ENCODE results near the gene KLHDC4. TPM values are rescaled to one million over a fixed set of nuclear protein-coding genes. Genes with fewer than 3 reads are reported as not detected.

The KLHDC4 gene
- total and polyA plus RNA-seq, 10 of the 15 experiments (the other 5 are each of a cell fraction or from before 2014, with no cell fraction given), result 0.80 to 62.1 (median 32.8) TPM

DNA sequence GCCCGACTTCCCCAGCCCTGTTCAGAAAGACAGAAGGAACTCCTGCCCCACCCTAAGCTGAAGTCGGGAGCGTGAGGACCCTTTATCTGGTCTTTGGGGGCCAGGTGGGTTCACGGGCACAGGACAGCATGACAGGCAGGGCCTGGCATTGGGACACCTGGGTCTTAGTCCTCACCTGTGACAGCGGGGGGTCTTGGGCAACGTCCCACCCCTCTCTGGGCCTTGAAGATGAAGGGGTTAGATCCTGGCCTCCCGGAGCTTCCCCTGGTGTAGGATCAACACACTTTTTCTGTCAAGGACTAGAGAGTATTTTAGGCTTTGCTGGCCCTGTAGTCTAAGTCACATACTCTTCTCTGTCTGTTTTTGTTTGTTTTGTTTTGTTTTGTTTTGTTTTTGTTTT, 98.3 kb downstream of the KLHDC4 start:
- H3K4me3 ChIP-seq, result no peak overlapping the region
- intact Hi-C loops (cut with micrococcal nuclease; ENCODE audit: unreplicated experiment), result no loop called here
- ChIA-PET RAD21 (ENCODE audit: unreplicated experiment) (no interaction called here), CTCF (no interaction called here), POLR2A (no interaction called here), SMC1A (ENCODE audit: uncharacterized antibody, unreplicated experiment) (no interaction called here)
- H3K27me3 ChIP-seq (replicated peaks in 1 of 2; ENCODE audit: control insufficient read depth in 2 of 2, insufficient read depth in 2 of 2, low read length in 1 of 2), result peaks cover 0 to 2% of the 10 kb centered on the region in 2 experiments; a peak in 2 of 4 replicates
- no peak overlapping the region for H3K4me2 ChIP-seq (ENCODE audit: control insufficient read depth, insufficient read depth)
- no peak for DNase-seq (ENCODE audit: low read depth, low spot score)
- H3K36me3 ChIP-seq (ENCODE audit: control insufficient read depth in 2 of 2, insufficient read depth in 2 of 2, low read length in 1 of 2), result no peaks in the 10 kb centered on the region
- H3K9me3 ChIP-seq (replicated peaks; ENCODE audit: control insufficient read depth, insufficient read depth, low read length), result no peaks in the 10 kb centered on the region
- H4K20me1 ChIP-seq (ENCODE audit: control insufficient read depth, insufficient read depth), result no peaks in the 10 kb centered on the region
- H3K9ac ChIP-seq (ENCODE audit: control insufficient read depth, insufficient read depth, low read length), result no peak overlapping the region
- FAIRE-seq, result no peak
- H2AFZ ChIP-seq (ENCODE audit: control insufficient read depth, low read depth, low read length), result no peak overlapping the region
- 34% methylated on average over 7 of the region's 7 CpGs for WGBS (ENCODE audit: insufficient coverage, insufficient replicate concordance, low lambda C conversion rate, missing lambda C conversion rate)
- ATAC-seq, result no peak
- H3K79me2 ChIP-seq (ENCODE audit: control insufficient read depth, insufficient read depth, low read length), result no peaks in the 10 kb centered on the region
- no peak overlapping the region for H3K27ac ChIP-seq (ENCODE audit: control insufficient read depth, insufficient read depth)
- BruUV-seq (replicated peaks), result no TSS peak
- H3K4me1 ChIP-seq (ENCODE audit: control insufficient read depth, insufficient read depth, low read length), result no peaks in the 10 kb centered on the region
- TF ChIP-seq CHD4 (IDR thresholded peaks at IDR 0.05) (no peak), HDGF (IDR thresholded peaks at IDR 0.05) (no peak), SREBF2 (IDR thresholded peaks at IDR 0.05; ENCODE audit: low read length) (no peak), STAT1 (conservative IDR thresholded peaks at IDR 0.05) (no peak), YY1 (IDR thresholded peaks at IDR 0.05; ENCODE audit: low read depth, low read length) (no peak), TBL1XR1 (IDR thresholded peaks at IDR 0.05; ENCODE audit: low read depth, low read length) (no peak), RB1 (IDR thresholded peaks at IDR 0.05; ENCODE audit: borderline replicate concordance) (no peak), SP1 (IDR thresholded peaks at IDR 0.05; ENCODE audit: low read depth, low read length) (no peak), SUZ12 (IDR thresholded peaks at IDR 0.05; ENCODE audit: unreplicated experiment) (no peak)
- TF ChIP-seq, protein P1, sequence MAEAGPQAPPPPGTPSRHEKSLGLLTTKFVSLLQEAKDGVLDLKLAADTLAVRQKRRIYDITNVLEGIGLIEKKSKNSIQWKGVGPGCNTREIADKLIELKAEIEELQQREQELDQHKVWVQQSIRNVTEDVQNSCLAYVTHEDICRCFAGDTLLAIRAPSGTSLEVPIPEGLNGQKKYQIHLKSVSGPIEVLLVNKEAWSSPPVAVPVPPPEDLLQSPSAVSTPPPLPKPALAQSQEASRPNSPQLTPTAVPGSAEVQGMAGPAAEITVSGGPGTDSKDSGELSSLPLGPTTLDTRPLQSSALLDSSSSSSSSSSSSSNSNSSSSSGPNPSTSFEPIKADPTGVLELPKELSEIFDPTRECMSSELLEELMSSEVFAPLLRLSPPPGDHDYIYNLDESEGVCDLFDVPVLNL (IDR thresholded peaks at IDR 0.05; ENCODE audit: low read depth, low read length), result no peak
- TF ChIP-seq, protein P2, sequence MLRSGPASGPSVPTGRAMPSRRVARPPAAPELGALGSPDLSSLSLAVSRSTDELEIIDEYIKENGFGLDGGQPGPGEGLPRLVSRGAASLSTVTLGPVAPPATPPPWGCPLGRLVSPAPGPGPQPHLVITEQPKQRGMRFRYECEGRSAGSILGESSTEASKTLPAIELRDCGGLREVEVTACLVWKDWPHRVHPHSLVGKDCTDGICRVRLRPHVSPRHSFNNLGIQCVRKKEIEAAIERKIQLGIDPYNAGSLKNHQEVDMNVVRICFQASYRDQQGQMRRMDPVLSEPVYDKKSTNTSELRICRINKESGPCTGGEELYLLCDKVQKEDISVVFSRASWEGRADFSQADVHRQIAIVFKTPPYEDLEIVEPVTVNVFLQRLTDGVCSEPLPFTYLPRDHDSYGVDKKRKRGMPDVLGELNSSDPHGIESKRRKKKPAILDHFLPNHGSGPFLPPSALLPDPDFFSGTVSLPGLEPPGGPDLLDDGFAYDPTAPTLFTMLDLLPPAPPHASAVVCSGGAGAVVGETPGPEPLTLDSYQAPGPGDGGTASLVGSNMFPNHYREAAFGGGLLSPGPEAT (IDR thresholded peaks at IDR 0.05; ENCODE audit: low read depth), result no peak
- in situ Hi-C loops (cut with MboI), result no loop called here

Data from GM12878 (cell line).